GM15510 (cell line): ENCODE data around the gene CTNNA3.

Experiments
- POLR2A ChIP-seq: IDR thresholded peaks from 3 replicates; pipeline ENCODE4 v1.6.1; 2011; ENCODE audit warnings: borderline replicate concordance; ENCODE audit not compliant: insufficient read length; ENCODE audit errors: extremely low read depth

Gene CTNNA3

GRCh38 chr10:67550046-67550445 is 145.9 kb downstream of the CTNNA3 start:
- TF ChIP-seq POLR2A = no peak

- TF ChIP-seq POLR2A = no peak
Observed at GRCh38 chr10:67549390-67549789, 146.6 kb downstream of the CTNNA3 start.

- no peak for TF ChIP-seq POLR2A
Observed at GRCh38 chr10:67541411-67541810, 154.6 kb downstream of the CTNNA3 start.

GRCh38 chr10:67539312-67539711 is 156.7 kb downstream of the CTNNA3 start:
- no peak for TF ChIP-seq POLR2A

- no peak for TF ChIP-seq POLR2A
Observed at GRCh38 chr10:67537906-67538305, 158.1 kb downstream of the CTNNA3 start.

- no peak for TF ChIP-seq POLR2A
Observed at GRCh38 chr10:67533376-67533775, 162.6 kb downstream of the CTNNA3 start.

- TF ChIP-seq POLR2A = no peak
Observed at GRCh38 chr10:67527351-67527750, 168.6 kb downstream of the CTNNA3 start.

GRCh38 chr10:67521546-67521945 is 174.4 kb downstream of the CTNNA3 start:
- no peak for TF ChIP-seq POLR2A

- no peak for TF ChIP-seq POLR2A
Observed at GRCh38 chr10:67520924-67521520, 175.0 kb downstream of the CTNNA3 start.

GRCh38 chr10:67519434-67519833 is 176.6 kb downstream of the CTNNA3 start:
- no peak for TF ChIP-seq POLR2A

- no peak for TF ChIP-seq POLR2A
Observed at GRCh38 chr10:67518756-67519155, 177.2 kb downstream of the CTNNA3 start.

- no peak for TF ChIP-seq POLR2A
Observed at GRCh38 chr10:67518043-67518442, 178.0 kb downstream of the CTNNA3 start.

GRCh38 chr10:67506757-67507091 is 189.3 kb downstream of the CTNNA3 start:
- no peak for TF ChIP-seq POLR2A

GRCh38 chr10:67506083-67506756 is 189.8 kb downstream of the CTNNA3 start:
- TF ChIP-seq POLR2A = no peak

- no peak for TF ChIP-seq POLR2A
Observed at GRCh38 chr10:67492317-67493019, 203.5 kb downstream of the CTNNA3 start.
